ENCODE data around the gene HTRA2.

- TF ChIP-seq CTCF (optimal IDR thresholded peaks at IDR 0.05 in 1 of 3, IDR thresholded peaks at IDR 0.05 in 1 of 3, conservative IDR thresholded peaks at IDR 0.05 in 1 of 3; ENCODE audit: extremely low read depth in 1 of 3, insufficient read depth in 2 of 3, low read length in 3 of 3) = peak in 2 of 3 experiments; percentile 30 to 46
- TF ChIP-seq EZH2 (IDR thresholded peaks at IDR 0.05; ENCODE audit: low read length) = peak; percentile 31
These were observed 26.8 kb upstream of the HTRA2 start for GRCh38 chr2:74502720-74503505.

Measured in keratinocyte (primary cell).